Breast epithelium (tissue), 3 donors: ENCODE results near the gene LAMB4.

Experiments used
- CTCF ChIP-seq, 3 donors: fragments of 450-650 bp; IDR thresholded peaks; one replicate each; pipeline ENCODE4 v1.5.1; 2016 to 2017; ENCODE audit warnings: antibody characterized with exemption in 3 of 3, mild to moderate bottlenecking in 3 of 3, moderate library complexity in 3 of 3
- POLR2AphosphoS5 ChIP-seq, 3 donors: sonication (generic); formaldehyde crosslinking; IDR thresholded peaks; one replicate each; pipeline ENCODE4 v1.6.1; 2017; ENCODE audit warnings: antibody characterized with exemption in 3 of 3

GRCh38 chr7:107996072-107996882 lies 133.9 kb downstream of the LAMB4 start:
- TF ChIP-seq CTCF (IDR thresholded peaks at IDR 0.05), result no peak
- TF ChIP-seq POLR2AphosphoS5 (IDR thresholded peaks at IDR 0.05), result no peak
